CD4-positive, alpha-beta T cell treated with Interleukin-17A for 1 hour (primary cell): ENCODE data around the gene SLC25A52.
"Not testable (repeated sequence)": the region's sequence is repeated elsewhere in the genome, so short reads cannot be mapped to it uniquely, and the experiment has no call there.

Source experiments
- DNase-seq: peaks from one replicate; pipeline ENCODE4 v3.0.0-alpha.2; 2020

The SLC25A52 gene, protein sequence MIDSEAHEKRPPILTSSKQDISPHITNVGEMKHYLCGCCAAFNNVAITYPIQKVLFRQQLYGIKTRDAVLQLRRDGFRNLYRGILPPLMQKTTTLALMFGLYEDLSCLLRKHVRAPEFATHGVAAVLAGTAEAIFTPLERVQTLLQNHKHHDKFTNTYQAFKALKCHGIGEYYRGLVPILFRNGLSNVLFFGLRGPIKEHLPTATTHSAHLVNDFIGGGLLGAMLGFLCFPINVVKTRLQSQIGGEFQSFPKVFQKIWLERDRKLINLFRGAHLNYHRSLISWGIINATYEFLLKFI

DNA sequence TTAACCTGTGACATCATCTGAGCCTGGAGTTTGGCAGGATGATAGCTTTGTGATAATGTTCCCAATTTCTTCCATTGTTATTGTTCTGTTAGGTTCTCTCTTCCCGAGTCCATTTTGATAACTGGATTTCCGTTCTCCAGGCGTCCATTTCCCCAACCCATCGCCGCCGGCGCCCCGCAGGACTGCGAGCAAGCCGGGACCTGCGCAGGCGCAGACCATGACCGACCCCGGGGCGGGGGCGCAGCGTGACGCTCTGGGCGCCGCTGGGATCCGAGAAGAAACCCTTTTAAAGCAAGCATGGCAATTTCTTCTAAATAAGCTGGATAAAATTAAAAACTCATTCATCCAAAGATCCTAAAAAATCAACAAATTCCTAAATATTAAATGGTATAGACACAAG is at the start of gene SLC25A52:
TSS of gene SLC25A52 (minus strand) at position 186 of the 400 bp plus-strand sequence. CDS start 219 bp downstream, outside the sequence.
- DNase-seq, result no peak

DNA sequence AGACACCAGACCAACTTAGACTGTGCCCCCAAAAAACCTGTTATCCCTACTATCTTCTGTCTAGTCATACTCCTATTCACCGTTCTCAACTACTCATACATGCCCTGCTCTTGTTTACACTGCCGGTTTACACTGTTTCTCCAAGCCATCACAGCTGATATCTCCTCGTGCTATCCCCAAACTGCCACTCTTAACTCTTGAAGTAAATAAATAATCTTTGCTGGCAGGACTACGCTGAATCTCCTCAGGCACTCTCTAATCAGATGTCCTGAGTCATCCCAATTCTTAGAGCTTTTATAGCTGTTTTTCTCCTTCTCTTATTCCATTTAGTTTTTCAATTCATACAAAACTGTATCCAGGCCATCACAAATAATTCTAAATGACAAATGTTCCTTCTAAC is 48.4 kb upstream of the SLC25A52 start:
- DNase-seq, result not testable (repeated sequence)

DNA sequence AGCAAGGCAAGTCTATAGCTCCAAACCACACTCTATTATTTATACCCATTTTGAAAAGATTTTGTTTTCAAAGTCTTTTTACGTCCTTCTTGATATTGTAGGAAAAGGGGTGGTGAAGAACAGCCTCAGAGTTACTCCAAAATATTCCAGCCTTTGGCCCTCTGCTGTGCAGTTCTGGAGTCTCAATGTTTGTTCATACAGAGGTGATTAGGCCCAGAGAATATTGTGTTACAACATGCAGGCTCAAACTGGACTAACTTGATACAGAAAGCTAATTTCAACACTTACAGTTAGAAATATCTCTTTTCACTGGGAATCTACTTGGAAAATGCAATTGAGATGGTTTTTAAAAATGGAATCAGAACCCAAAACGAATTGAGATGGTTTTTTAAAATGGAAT is 40.4 kb upstream of the SLC25A52 start:
- no peak for DNase-seq

DNA sequence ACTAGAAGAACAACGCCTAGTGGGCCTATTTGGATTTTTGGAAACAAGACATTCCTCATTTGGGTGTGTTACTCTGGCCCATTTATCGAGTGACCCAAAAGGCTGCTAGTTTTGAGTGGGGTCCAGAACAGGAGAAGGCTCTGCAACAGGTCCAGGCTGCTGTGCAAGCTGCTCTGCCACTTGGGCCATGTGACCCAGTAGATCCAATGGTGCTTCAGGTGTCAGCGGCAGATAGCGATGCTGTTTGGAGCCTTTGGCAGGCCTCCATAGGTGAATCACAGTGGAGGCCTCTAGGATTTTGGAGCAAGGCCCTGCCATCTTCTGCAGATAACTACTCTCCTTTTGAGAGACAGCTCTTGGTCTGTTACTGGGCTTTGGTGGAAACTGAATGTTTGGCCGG is 38.6 kb upstream of the SLC25A52 start:
- DNase-seq, result not testable (repeated sequence)

DNA sequence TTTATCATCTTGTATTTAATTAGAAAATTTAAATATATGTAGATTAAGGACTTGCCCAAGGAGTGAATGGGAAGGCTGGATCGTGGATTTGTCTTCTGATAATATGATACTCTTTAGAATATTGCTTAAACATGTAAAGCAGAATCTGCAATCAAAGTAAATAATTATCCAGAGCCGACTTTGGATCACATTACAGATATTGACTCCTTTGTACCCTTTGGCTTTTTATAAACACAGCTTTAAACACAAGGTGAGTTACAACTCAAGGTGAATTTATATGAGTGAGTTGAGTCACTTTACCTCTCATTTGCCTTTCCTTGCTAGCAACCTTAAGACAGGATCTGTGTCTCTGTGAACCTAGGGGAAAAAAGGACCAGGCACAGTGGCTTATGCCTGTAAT is 37.7 kb upstream of the SLC25A52 start:
- DNase-seq, result no peak

DNA sequence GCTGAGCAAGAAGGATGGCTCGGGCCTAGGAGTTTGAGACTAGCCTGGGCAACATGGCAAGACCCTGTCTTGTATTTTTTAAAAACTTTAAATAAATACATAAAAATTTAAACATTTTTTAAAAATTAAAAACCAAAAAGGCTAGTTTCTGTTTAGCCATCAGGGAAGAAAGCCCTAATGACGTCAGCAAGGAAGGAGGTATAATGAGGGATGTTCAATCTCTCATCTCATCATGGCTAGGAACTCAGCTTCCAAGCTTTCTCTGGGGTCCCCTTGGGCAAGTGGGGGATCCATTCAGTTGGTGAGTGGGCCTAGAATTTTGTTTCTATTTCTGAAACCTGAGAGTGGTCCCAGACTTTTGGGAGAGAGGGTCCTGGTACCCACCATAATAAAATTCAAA is 35.1 kb upstream of the SLC25A52 start:
- DNase-seq, result no peak

- no peak for DNase-seq
Observed at GRCh38 chr18:31793531-31793930, 32.9 kb upstream of the SLC25A52 start.

GRCh38 chr18:31792580-31792911 is 31.9 kb upstream of the SLC25A52 start:
- no peak for DNase-seq

DNA sequence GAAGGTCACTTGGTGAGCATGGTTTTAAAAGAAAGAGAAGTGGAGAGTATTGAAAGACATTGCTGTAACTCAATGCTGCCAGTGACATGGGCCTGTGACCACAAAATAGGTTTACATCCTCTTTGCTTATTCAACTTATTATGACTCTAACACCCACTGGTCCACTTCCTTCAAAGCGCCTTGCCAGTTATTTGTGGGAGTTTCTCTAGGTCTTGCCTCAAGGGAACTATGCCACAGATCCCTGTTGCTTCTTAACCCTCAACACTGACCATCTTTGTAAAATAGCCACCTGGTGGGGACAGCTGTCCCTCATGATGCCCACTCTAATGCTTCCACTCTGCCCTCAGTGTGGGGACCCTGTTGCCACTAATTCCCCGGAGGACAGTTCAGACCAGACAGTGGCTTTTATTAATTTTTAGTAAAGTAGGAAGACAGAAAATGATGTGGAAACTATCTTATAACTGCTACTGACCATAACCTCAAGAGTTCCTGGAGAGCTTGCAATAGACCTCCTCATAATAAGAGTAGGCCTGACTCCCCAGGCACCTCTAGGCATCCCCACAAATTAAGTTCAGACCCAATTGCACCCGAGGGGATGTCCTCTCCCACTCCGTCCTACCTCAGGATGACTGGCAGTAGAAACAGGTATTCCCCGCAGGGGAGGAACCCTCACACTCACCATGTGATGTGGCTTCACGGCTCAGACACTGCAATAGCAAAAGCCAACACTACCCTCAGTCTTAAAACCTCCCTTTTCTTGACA is 31.3 kb upstream of the SLC25A52 start:
- no peak for DNase-seq

GRCh38 chr18:31789409-31789808 is 28.7 kb upstream of the SLC25A52 start:
- no peak for DNase-seq

DNA sequence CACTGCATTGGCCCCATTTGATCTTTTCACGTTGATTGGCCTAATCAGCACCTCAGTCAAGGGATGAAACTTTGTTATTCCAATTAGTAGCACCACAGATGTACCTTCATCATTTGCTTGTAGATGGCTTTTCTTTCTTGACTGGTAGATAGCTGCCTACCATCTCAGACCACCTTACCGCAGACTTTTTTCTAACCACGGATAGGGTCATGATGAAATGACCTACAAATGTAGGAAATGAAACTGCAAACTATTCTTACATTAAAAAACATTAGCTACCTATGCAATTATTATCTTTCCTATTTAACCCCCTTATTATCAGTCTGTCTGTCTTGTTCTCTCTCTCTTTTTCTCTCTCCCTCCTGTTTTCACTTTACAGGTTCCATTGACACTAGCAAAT is 22.4 kb upstream of the SLC25A52 start:
- no peak for DNase-seq

DNA sequence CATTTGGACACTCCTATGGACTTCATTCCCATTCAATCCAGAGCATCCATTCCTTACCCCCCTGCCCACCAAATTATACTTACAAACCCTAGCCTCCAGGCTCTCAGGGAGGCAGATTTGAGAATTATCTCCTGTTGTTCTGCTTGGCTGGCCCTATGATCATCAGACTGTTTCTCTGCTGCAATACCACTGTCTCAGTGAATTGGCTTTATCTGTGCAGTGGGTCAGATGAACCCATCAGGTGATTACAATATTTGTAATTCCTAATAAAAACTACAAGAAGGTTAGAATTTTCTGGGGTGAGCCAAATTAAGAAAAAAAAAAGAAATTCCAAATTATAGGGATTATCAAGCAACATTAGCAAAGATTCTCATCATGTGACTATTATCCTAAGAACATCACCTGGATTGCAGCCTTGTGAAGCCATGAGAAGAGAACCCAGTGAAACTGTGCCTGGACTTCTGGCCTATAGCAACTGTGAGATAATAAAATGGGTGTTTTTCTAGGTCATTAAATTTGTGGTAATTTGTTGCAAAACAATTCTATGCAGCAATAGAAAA is 17.8 kb upstream of the SLC25A52 start:
- no peak for DNase-seq

- DNase-seq, result no peak
Observed at GRCh38 chr18:31776093-31776492, 15.4 kb upstream of the SLC25A52 start.

DNA sequence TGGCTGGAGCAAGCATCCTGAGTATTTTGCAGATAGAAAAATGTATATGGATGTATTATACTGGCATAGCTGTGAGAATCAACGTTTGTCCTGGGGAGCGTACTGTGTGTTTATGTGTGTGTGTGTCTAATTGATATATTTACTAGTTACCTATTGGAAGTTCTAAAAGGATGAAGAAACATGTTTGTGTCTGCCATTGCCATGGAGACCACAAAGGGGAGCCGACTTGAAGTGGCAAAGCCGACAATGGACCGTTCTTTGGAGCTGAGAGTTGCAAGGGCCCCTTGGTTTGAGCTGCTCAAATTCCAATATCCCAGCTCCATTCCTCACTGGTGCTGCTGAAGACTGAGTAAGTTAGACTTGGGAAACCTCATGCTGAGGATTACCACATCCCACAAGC is 14.3 kb upstream of the SLC25A52 start:
- no peak for DNase-seq

GRCh38 chr18:31774477-31774785 is 13.8 kb upstream of the SLC25A52 start:
- no peak for DNase-seq

GRCh38 chr18:31773774-31774476 is 13.2 kb upstream of the SLC25A52 start:
- no peak for DNase-seq

DNA sequence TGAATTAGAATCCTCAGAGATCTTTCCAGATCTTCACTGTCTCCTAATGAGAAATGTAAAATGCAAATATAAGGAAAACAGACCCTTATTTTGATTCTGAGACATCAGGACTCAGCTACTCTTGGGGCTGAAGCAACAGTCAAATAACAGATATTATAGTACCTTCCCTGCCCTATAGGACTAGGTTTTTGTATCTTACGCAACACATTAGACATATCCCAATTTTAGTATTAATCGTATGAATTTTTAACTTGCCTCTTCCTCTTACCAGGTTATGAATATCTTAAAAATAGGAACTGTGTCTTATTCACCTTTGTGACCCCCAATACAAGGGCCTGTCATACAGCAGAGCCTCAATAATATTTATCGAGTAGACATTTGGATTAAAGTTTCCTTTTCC is 12.0 kb upstream of the SLC25A52 start:
- DNase-seq, result no peak

DNA sequence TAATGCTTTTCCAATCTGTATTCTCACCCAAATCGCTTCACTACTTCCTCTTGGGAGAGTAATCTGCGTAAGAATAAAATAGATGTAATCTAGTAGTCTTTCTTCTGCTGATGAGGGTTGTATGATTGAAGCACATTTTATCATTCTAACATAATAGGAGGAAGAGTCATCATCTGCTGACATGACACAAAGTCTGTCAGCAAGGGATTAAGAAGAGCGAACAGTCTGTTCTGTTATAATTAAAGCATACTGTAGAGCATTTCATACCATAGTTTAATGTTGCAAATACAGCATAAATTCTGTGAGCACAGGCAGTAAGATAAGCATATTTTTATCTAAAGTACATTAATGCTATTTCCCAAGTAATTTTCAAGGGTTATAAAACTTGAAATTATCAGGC is 10.4 kb downstream of the SLC25A52 start:
- no peak for DNase-seq

GRCh38 chr18:31746396-31746795 is 14.3 kb downstream of the SLC25A52 start:
- no peak for DNase-seq

- no peak for DNase-seq
Observed at GRCh38 chr18:31744321-31745067, 16.2 kb downstream of the SLC25A52 start.

DNA sequence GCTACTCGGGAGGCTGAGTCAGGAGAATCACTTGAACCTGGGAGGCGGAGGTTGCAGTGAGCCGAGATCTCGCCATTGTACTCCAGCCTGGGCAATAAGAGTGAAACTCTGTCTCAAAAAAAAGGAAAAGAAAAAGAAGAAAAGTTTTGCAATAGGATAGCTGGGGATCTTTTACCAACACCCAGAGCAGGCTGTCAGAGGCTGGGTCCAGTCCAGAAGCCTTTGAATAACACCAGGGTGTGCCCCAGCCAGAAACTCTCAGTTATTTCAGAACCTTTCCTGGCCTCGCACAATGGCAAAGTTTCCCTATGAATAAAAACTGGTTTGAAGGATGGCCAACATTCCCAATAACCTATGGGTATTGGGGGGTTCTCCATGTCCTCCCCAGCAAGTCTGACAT is 17.1 kb downstream of the SLC25A52 start:
- not testable (repeated sequence) for DNase-seq

GRCh38 chr18:31741097-31741735 is 19.5 kb downstream of the SLC25A52 start:
- DNase-seq, result peak; percentile 59

DNA sequence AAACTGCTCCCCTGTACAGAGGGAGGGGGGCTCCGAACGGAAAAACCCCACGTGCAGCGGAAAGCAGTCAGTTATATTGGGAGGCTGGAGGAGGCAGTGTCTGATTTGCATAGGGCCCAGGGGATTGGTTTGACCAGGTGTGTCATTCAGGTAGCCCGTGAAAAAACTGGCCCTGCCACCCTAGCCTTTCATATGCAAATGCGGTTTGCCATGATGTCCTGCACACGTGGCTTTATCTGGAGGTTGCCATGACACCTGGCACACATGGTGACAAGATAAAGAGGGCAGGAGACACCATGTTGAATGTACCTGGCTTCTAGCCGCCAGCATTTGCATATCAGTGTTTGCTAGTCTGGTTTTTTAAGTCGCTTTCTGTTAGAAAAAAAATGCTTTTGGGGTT is 20.5 kb downstream of the SLC25A52 start:
- DNase-seq, result no peak
